Measurements from ENCODE around the gene RNFT2. TPM values are rescaled to one million over a fixed set of nuclear protein-coding genes. Genes with fewer than 3 reads are reported as not detected.
"Not testable (repeated sequence)": the region's sequence is repeated elsewhere in the genome, so short reads cannot be mapped to it uniquely, and the experiment has no call there.

The RNFT2 gene
- total RNA-seq, 2 experiments from 2014 or later, result 8.6 to 8.9 TPM

GRCh38 chr12:116736962-116737773, 947 bp upstream of the RNFT2 start:
- H3K4me3 Mint-ChIP-seq, result peak overlapping the region; percentile 81
- CTCF ChIA-PET, result interaction anchor here (1.0 to 1.5 kb wide), 3 partner anchors 22 to 34 kb away, joined by 3 read pairs; no protein-coding TSS in a partner anchor
- H3K27me3 Mint-ChIP-seq, result no peaks in the 10 kb centered on the region
- ATAC-seq, result no peak
- DNase-seq, result peak; percentile 43
- no peaks in the 10 kb centered on the region for H3K9me3 Mint-ChIP-seq (ENCODE audit: low read depth)
- H3K36me3 Mint-ChIP-seq, result peaks cover 15% of the 10 kb centered on the region
- H3K27ac Mint-ChIP-seq, result peak overlapping the region; percentile 70
- H3K4me1 Mint-ChIP-seq, result peaks cover 28% of the 10 kb centered on the region

DNA sequence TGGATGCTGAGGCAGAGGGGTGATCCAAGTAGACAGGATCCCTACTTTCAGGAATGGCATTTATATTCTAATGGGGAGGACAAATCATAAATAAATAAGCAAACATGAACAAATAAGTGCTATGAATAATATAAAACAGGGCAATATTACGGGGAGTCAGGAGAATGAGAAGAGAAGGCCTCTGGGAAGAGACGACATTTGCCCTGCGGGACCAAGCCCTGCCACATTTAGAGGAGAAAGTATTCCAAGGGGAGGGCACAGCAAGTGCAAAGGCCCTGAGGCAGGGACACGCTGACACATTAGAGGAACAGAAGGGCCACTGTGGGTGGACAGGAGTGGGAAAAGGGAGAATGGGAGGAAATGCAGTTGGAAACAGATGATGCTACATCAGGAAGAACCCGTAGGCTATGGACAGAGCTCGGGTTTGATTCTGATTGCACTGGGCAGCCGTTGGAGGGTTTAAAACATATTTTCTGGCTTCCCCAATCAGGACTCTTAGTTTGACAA, 1.3 kb downstream of the RNFT2 start:
- peaks cover 8% of the 10 kb centered on the region for H3K36me3 Mint-ChIP-seq
- H3K27me3 Mint-ChIP-seq, result no peaks in the 10 kb centered on the region
- H3K9me3 Mint-ChIP-seq (ENCODE audit: low read depth), result no peaks in the 10 kb centered on the region
- CTCF ChIA-PET, result no interaction called here
- no peak overlapping the region for H3K27ac Mint-ChIP-seq
- peaks cover 23% of the 10 kb centered on the region for H3K4me1 Mint-ChIP-seq
- DNase-seq (no peak), ATAC-seq (no peak)
- no peak overlapping the region for H3K4me3 Mint-ChIP-seq

DNA sequence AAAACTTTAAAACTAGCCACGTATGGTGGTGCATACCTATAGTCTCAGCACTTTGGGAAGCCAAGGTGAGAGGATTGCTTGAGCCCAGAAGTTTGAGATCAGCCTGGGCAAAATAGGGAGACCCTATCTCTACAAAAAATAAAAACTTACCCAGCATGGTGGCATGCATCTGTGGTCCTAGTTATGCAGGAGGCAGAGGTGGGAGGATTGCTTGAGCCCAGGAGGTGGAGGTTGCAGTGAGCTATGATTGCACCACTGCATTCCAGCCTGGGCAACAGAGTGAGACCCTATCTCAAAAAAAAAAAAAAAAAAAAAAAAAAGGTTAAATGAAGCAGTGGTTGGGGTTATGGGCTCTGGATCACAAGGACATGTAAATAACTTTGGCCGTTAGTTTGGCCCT, 4.7 kb downstream of the RNFT2 start:
- not testable (repeated sequence) for H3K27me3 Mint-ChIP-seq; H3K4me1 Mint-ChIP-seq; H3K27ac Mint-ChIP-seq; H3K4me3 Mint-ChIP-seq; H3K36me3 Mint-ChIP-seq; H3K9me3 Mint-ChIP-seq (ENCODE audit: low read depth); DNase-seq; ATAC-seq
- CTCF ChIA-PET, result interaction anchor here (0.7 to 0.8 kb wide), 2 partner anchors 9 to 1484 kb away, joined by 3 to 4 read pairs; no protein-coding TSS in a partner anchor

GRCh38 chr12:116744766-116745165, 6.7 kb downstream of the RNFT2 start:
- CTCF ChIA-PET, result no interaction called here

DNA sequence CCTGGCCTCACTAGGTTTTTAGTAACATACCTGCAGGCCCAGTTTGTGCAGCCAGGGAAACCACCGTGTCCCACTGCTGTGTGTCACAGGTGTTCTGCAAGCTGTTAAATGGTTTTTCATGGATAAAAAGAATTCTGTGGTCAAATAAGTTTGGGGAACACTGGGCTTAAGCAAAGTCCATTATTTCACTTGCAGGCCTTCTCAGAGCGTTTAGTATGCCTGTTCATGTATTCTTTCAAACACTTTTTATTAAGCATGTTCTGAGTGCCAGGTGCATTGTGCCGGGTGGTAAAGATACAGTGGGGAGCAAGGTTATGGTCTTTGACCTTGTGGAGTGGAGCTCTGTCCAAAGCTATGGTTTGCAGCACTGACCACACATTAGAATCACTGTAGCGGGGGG, 7.4 kb downstream of the RNFT2 start:
- Mint-ChIP-seq H3K27me3 (no peaks in the 10 kb centered on the region), H3K27ac (no peak overlapping the region), H3K4me1 (no peaks in the 10 kb centered on the region), H3K9me3 (ENCODE audit: low read depth) (no peaks in the 10 kb centered on the region), H3K4me3 (no peak overlapping the region), H3K36me3 (no peaks in the 10 kb centered on the region)
- DNase-seq (no peak), ATAC-seq (no peak)
- CTCF ChIA-PET, result interaction anchor here (0.6 kb wide), 1 partner anchor 314 kb away, joined by 3 read pairs; no protein-coding TSS in a partner anchor

More at GRCh38 chr12:116744766-116745165, 6.7 kb downstream of the RNFT2 start:
- no peak overlapping the region for H3K27ac Mint-ChIP-seq
- DNase-seq (no peak), ATAC-seq (no peak)
- H3K36me3 Mint-ChIP-seq, result no peaks in the 10 kb centered on the region
- no peaks in the 10 kb centered on the region for H3K9me3 Mint-ChIP-seq (ENCODE audit: low read depth)
- H3K4me1 Mint-ChIP-seq, result no peaks in the 10 kb centered on the region
- no peak overlapping the region for H3K4me3 Mint-ChIP-seq
- H3K27me3 Mint-ChIP-seq, result no peaks in the 10 kb centered on the region

GRCh38 chr12:116749884-116750283, 11.8 kb downstream of the RNFT2 start:
- CTCF ChIA-PET, result interaction anchor here (1.0 kb wide), 1 partner anchor 11 kb away, joined by 3 read pairs; no protein-coding TSS in a partner anchor
- Mint-ChIP-seq H3K4me1 (no peaks in the 10 kb centered on the region), H3K36me3 (peaks cover 10% of the 10 kb centered on the region), H3K27me3 (no peaks in the 10 kb centered on the region), H3K27ac (no peak overlapping the region), H3K4me3 (no peak overlapping the region), H3K9me3 (ENCODE audit: low read depth) (no peaks in the 10 kb centered on the region)
- no peak for DNase-seq
- no peak for ATAC-seq

DNA sequence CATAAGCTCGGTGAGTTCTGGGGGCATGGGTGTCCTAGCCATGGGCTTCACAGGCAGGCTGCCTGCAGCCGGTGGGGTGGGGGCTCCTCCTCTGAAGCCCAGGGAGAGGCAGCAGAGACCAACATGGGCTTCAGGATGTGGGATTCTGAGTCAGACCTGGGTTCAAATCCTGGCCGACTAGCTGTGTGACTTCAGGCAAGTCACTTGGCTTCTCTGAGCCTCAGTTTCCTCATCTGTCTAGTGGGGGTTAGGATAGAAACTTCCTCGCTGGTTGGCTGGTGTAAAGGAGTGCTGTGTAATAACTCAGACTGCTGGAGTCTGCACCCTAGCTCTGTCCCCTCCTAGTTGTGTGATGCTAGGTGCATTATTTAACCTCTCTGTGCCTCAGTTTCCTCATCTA, 12.2 kb downstream of the RNFT2 start:
- DNase-seq (no peak), ATAC-seq (no peak)
- Mint-ChIP-seq H3K27ac (no peak overlapping the region), H3K4me1 (no peaks in the 10 kb centered on the region), H3K4me3 (no peak overlapping the region), H3K9me3 (ENCODE audit: low read depth) (no peaks in the 10 kb centered on the region), H3K27me3 (no peaks in the 10 kb centered on the region), H3K36me3 (peaks cover 11% of the 10 kb centered on the region)
- CTCF ChIA-PET, result interaction anchor here (1.0 kb wide), 1 partner anchor 10 kb away, joined by 3 read pairs; no protein-coding TSS in a partner anchor

GRCh38 chr12:116754097-116754496, 16.0 kb downstream of the RNFT2 start:
- ATAC-seq; H3K9me3 Mint-ChIP-seq (ENCODE audit: low read depth); H3K4me3 Mint-ChIP-seq; H3K27ac Mint-ChIP-seq; H3K27me3 Mint-ChIP-seq; DNase-seq; CTCF ChIA-PET: not testable (repeated sequence)
- Mint-ChIP-seq H3K36me3 (peaks cover 23% of the 10 kb centered on the region), H3K4me1 (peaks cover 19% of the 10 kb centered on the region)

DNA sequence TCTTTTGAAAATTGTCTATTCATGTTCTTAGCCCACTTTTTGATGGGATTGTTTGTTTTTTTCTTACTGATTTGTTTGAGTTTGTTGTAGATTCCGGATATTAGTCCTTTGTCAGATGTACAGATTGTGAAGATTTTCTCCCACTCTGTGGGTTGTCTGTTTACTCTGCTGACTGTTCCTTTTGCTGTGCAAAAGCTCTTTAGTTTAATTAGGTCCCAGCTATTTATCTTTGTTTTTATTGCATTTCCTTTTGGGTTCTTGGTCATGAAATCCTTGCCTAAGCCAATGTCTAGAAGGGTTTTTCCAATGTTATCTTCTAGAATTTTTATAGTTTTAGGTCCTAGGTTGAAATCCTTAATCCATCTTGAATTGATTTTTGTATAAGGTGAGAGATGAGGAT, 16.7 kb downstream of the RNFT2 start:
- H3K4me3 Mint-ChIP-seq; H3K27ac Mint-ChIP-seq; H3K27me3 Mint-ChIP-seq; CTCF ChIA-PET; ATAC-seq; DNase-seq; H3K9me3 Mint-ChIP-seq (ENCODE audit: low read depth): not testable (repeated sequence)
- Mint-ChIP-seq H3K36me3 (peaks cover 25% of the 10 kb centered on the region), H3K4me1 (peaks cover 21% of the 10 kb centered on the region)

DNA sequence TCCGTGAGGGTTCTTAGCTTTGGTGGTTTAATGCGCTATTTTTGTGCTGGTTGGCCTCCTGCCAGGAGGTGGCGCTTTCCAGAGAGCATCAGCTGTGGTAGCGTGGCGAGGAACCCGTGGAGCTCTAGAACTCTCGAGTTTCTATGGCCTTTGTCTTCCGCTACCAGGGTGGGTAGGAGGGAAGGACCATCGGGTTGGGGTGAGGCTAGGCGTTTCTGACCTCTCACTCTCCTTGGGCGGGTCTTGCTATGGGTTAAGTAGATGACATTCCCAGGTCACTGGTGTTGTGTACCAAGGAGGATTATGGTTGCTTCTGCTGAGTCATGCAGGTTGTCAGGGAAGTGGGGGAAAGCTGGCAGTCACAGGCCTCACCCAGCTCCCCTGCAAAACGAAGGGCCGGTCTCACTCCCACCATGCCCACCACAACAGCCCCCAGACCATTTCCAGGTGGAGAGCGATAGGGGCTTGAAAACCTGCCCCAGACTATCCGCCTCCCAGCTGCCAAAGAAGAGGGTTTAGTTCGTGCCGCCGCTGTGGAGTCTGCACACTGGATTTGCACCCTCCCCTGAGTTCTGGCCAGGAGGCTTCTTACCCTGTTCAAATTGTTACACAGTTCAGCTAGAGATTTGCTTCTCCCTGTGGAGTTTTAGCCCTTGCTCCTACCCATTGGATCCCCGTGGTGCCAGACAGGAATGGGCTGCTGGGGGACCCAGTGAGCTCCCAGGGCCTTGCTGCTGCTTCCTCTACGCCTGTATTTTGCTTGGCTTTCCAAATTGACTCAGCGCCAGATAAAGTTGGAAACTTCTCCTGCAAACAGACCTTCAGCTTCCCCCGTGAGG, 21.9 kb downstream of the RNFT2 start:
- ATAC-seq (no peak), DNase-seq (peak; percentile 51)
- H3K4me1 Mint-ChIP-seq, result peaks cover 21% of the 10 kb centered on the region
- peak overlapping the region; percentile 57 for H3K27ac Mint-ChIP-seq
- H3K9me3 Mint-ChIP-seq (ENCODE audit: low read depth), result no peaks in the 10 kb centered on the region
- peak overlapping the region; percentile 54 for H3K4me3 Mint-ChIP-seq
- H3K36me3 Mint-ChIP-seq, result peaks cover 15% of the 10 kb centered on the region
- no peaks in the 10 kb centered on the region for H3K27me3 Mint-ChIP-seq
- CTCF ChIA-PET, result interaction anchor here (0.8 to 1.5 kb wide), 2 partner anchors 10 to 22 kb away, joined by 3 read pairs; partner anchors contain the start of genes RNFT2 and SPRING1

- ATAC-seq (no peak), DNase-seq (no peak)
- CTCF ChIA-PET, result interaction anchor here (1.5 kb wide), 1 partner anchor 10 kb away, joined by 3 read pairs; no protein-coding TSS in a partner anchor
- Mint-ChIP-seq H3K27me3 (no peaks in the 10 kb centered on the region), H3K9me3 (ENCODE audit: low read depth) (no peaks in the 10 kb centered on the region), H3K27ac (no peak overlapping the region), H3K4me1 (peaks cover 21% of the 10 kb centered on the region), H3K4me3 (no peak overlapping the region), H3K36me3 (peaks cover 11% of the 10 kb centered on the region)
Observed at GRCh38 chr12:116760622-116761020, 22.5 kb downstream of the RNFT2 start.

GRCh38 chr12:116761499-116761898, 23.4 kb downstream of the RNFT2 start:
- Mint-ChIP-seq H3K27ac (no peak overlapping the region), H3K4me1 (peaks cover 21% of the 10 kb centered on the region), H3K27me3 (no peaks in the 10 kb centered on the region), H3K36me3 (peaks cover 11% of the 10 kb centered on the region), H3K9me3 (ENCODE audit: low read depth) (no peaks in the 10 kb centered on the region), H3K4me3 (no peak overlapping the region)
- ATAC-seq (no peak), DNase-seq (no peak)
- CTCF ChIA-PET, result interaction anchor here (1.5 kb wide), 1 partner anchor 11 kb away, joined by 3 read pairs; no protein-coding TSS in a partner anchor

DNA sequence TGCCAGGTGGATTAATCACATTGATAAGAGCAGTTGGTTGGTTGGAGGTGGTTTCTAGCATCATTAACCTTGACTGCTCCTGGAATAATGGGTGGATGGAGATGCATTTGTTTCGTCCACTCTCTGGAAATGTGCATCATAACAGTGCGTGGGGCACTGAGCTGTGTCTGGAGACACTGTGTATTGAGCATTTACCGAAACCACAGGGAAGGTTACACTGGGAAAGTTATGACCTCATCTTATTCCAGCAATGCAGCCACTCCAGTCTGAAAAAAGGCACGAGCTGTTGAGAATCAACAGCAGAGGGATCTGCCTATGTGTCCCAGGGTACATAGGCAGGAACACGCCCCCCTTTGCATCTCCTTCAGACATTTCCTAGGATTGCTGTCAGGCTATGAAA, 27.2 kb downstream of the RNFT2 start:
- Mint-ChIP-seq H3K27ac (no peak overlapping the region), H3K9me3 (ENCODE audit: low read depth) (no peaks in the 10 kb centered on the region), H3K4me1 (no peaks in the 10 kb centered on the region), H3K4me3 (no peak overlapping the region), H3K27me3 (no peaks in the 10 kb centered on the region), H3K36me3 (peaks cover 2% of the 10 kb centered on the region)
- CTCF ChIA-PET, result no interaction called here
- ATAC-seq (no peak), DNase-seq (no peak)

Measured in activated CD8-positive, alpha-beta memory T cell treated with anti-CD3 and anti-CD28 coated beads, Interleukin-2, amount 10 ng/mL, durations not matched to agents 7 days and 5 days (primary cell).